ENCODE measurements around the gene GPR135. TPM values are rescaled to one million over a fixed set of nuclear protein-coding genes. Genes with fewer than 3 reads are reported as not detected.
A peak's percentile ranks its signal among the peaks of the same experiment; 100 is the strongest.

Gene GPR135
- total RNA-seq, 1 donor from 2014 or later: 3.5 TPM

DNA sequence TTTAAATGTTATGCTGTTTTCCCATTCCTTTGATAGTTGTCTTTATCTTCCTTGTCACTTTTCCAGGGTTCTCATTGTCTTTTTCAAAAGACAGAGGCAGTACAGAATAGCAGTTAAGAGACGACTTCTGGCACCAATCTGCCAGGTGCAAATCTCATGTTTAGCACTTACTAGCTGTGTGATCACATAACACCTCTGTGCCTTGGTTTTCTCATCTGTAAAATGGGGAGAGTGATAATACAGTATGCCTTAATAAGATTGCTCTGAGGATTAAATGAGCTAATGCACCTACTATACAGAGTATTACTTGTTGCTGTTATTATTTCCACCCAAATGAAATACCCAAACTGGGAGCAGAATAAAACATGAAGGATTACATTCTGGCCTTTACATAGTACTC is 4.8 kb downstream of the GPR135 start:
- no peak overlapping the region for H3K4me3 Mint-ChIP-seq (ENCODE audit: unreplicated experiment)
- H3K27ac Mint-ChIP-seq (ENCODE audit: unreplicated experiment): no peak overlapping the region
- DNase-seq (ENCODE audit: extremely low spot score, unreplicated experiment): no peak
- peaks cover 10% of the 10 kb centered on the region for H3K9me3 Mint-ChIP-seq (ENCODE audit: unreplicated experiment)
- TF ChIP-seq, protein P1, sequence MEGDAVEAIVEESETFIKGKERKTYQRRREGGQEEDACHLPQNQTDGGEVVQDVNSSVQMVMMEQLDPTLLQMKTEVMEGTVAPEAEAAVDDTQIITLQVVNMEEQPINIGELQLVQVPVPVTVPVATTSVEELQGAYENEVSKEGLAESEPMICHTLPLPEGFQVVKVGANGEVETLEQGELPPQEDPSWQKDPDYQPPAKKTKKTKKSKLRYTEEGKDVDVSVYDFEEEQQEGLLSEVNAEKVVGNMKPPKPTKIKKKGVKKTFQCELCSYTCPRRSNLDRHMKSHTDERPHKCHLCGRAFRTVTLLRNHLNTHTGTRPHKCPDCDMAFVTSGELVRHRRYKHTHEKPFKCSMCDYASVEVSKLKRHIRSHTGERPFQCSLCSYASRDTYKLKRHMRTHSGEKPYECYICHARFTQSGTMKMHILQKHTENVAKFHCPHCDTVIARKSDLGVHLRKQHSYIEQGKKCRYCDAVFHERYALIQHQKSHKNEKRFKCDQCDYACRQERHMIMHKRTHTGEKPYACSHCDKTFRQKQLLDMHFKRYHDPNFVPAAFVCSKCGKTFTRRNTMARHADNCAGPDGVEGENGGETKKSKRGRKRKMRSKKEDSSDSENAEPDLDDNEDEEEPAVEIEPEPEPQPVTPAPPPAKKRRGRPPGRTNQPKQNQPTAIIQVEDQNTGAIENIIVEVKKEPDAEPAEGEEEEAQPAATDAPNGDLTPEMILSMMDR (IDR thresholded peaks at IDR 0.05): no peak
- H3K36me3 Mint-ChIP-seq (ENCODE audit: unreplicated experiment): peaks cover 48% of the 10 kb centered on the region
- peaks cover 5% of the 10 kb centered on the region for H3K4me1 Mint-ChIP-seq (ENCODE audit: unreplicated experiment)
- no peaks in the 10 kb centered on the region for H3K27me3 Mint-ChIP-seq (ENCODE audit: unreplicated experiment)

DNA sequence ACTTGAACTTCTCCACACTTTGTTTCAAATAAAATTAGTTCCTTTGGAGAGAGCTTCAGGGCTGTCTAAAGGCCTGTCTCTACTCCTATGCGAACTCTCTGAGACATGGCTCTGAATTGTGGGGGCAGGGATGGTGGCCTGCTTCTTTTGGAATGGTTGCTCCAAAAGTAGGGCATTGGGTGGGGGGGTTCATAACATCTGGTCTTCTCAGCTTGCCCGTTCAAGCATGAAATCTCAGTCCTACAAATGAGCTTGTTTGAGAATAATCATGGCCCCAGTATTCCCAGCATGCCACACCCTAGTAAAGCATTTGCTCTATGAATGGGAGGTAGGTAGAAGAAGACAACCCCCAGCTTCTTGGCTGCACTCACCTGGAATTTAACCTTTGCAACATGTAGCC is 6.7 kb downstream of the GPR135 start:
- H3K36me3 Mint-ChIP-seq (ENCODE audit: unreplicated experiment): peaks cover 51% of the 10 kb centered on the region
- no peak overlapping the region for H3K4me3 Mint-ChIP-seq (ENCODE audit: unreplicated experiment)
- TF ChIP-seq, protein P1 (IDR thresholded peaks at IDR 0.05): no peak
- DNase-seq (ENCODE audit: extremely low spot score, unreplicated experiment): no peak
- peaks cover 14% of the 10 kb centered on the region for H3K4me1 Mint-ChIP-seq (ENCODE audit: unreplicated experiment)
- peaks cover 10% of the 10 kb centered on the region for H3K9me3 Mint-ChIP-seq (ENCODE audit: unreplicated experiment)
- no peak overlapping the region for H3K27ac Mint-ChIP-seq (ENCODE audit: unreplicated experiment)
- no peaks in the 10 kb centered on the region for H3K27me3 Mint-ChIP-seq (ENCODE audit: unreplicated experiment)

DNA sequence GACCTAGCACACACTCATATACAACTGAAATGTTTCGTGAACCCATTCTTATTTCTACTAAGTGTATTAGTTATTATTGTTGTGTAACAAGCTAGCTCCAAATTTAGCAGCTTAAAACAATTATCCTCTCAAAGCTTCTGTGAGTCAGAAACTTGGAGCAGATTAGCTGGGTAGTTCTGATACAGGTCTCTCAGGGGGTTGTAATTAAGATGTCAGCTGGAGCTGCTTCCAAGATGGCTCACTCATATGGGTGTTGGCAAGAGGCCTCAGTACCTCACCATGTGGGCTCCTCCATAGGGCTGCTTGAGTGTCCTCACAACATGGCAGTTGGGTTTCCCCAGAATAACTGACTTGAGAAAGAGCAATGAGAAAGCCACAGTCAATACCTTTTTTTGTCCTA is 9.8 kb downstream of the GPR135 start:
- no peak for DNase-seq (ENCODE audit: extremely low spot score, unreplicated experiment)
- Mint-ChIP-seq H3K9me3 (ENCODE audit: unreplicated experiment) (peaks cover 10% of the 10 kb centered on the region), H3K27ac (ENCODE audit: unreplicated experiment) (no peak overlapping the region), H3K27me3 (ENCODE audit: unreplicated experiment) (no peaks in the 10 kb centered on the region), H3K4me3 (ENCODE audit: unreplicated experiment) (no peak overlapping the region), H3K4me1 (ENCODE audit: unreplicated experiment) (peaks cover 11% of the 10 kb centered on the region), H3K36me3 (ENCODE audit: unreplicated experiment) (peaks cover 44% of the 10 kb centered on the region)
- TF ChIP-seq, protein P1 (IDR thresholded peaks at IDR 0.05): no peak

DNA sequence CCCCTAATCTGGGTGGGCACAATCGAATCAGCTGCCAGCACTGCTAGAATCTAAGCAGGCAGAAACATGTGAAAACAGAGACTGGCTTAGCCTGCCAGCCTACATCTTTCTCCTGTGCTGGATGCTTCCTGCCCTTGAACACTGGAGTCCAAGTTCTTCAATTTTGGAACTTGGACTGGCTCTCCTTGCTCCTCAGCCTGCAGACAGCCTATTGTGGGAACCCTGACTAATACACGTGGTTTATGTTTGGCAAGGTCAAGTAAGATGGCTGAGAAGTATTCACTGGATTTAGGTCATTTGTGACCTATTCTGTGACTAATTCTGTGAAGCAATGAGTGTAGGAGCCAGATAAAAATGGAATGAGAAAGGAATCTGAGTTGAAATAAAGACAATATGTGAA is 11.0 kb downstream of the GPR135 start:
- no peak overlapping the region for H3K4me3 Mint-ChIP-seq (ENCODE audit: unreplicated experiment)
- H3K4me1 Mint-ChIP-seq (ENCODE audit: unreplicated experiment): peaks cover 11% of the 10 kb centered on the region
- no peaks in the 10 kb centered on the region for H3K27me3 Mint-ChIP-seq (ENCODE audit: unreplicated experiment)
- TF ChIP-seq, protein P1 (IDR thresholded peaks at IDR 0.05): no peak
- H3K27ac Mint-ChIP-seq (ENCODE audit: unreplicated experiment): peak overlapping the region; percentile 45
- peaks cover 10% of the 10 kb centered on the region for H3K9me3 Mint-ChIP-seq (ENCODE audit: unreplicated experiment)
- DNase-seq (ENCODE audit: extremely low spot score, unreplicated experiment): no peak
- peaks cover 37% of the 10 kb centered on the region for H3K36me3 Mint-ChIP-seq (ENCODE audit: unreplicated experiment)

DNA sequence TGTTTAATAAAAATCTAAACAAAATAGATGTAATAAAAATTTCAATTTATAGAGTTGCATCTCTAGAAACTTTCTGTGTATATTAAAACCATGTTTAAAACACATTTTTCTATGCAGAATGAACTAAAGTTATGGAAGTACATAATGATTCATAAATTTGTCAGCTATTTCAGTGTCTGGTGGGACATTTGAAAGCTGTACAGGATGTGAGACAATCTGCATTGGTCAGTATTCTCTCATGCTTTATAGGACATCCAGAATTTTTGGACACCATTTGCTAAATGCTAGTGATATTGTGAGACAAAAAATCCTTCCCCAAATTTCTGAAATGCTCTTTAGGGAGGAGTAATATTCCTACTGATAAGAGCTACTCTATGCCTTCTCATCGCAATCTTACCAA is 13.3 kb downstream of the GPR135 start:
- peaks cover 11% of the 10 kb centered on the region for H3K4me1 Mint-ChIP-seq (ENCODE audit: unreplicated experiment)
- no peaks in the 10 kb centered on the region for H3K9me3 Mint-ChIP-seq (ENCODE audit: unreplicated experiment)
- TF ChIP-seq, protein P1 (IDR thresholded peaks at IDR 0.05): no peak
- H3K27me3 Mint-ChIP-seq (ENCODE audit: unreplicated experiment): no peaks in the 10 kb centered on the region
- H3K27ac Mint-ChIP-seq (ENCODE audit: unreplicated experiment): no peak overlapping the region
- peaks cover 17% of the 10 kb centered on the region for H3K36me3 Mint-ChIP-seq (ENCODE audit: unreplicated experiment)
- H3K4me3 Mint-ChIP-seq (ENCODE audit: unreplicated experiment): no peak overlapping the region
- DNase-seq (ENCODE audit: extremely low spot score, unreplicated experiment): no peak
